ENCODE results near the gene RCCD1.
"Not testable (repeated sequence)": the region's sequence is repeated elsewhere in the genome, so short reads cannot be mapped to it uniquely, and the experiment has no call there.

Gene RCCD1

GRCh38 chr15:90918034-90918788 lies 36.5 kb upstream of the RCCD1 start:
- DNase-seq, result no peak

DNA sequence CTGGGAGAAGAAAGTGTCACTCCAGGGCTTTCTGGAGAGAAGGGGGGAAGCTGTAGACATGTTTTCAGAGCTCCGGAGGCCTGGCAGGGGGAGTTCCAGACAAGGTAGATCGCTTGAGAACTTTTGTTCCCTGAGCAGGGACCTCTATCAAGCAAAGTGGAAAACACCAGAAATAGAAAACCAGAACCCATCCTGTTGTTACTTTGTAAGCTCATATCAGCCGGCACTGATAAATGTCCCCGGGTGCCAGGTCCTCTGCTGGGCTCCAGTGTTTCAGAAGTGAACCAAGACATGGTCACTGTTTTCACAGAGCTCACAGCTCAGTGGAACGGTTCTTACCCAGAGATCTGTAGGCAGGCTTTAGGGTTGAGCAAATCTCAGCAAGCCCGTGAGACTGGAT lies 35.8 kb upstream of the RCCD1 start:
- no peak for DNase-seq

DNA sequence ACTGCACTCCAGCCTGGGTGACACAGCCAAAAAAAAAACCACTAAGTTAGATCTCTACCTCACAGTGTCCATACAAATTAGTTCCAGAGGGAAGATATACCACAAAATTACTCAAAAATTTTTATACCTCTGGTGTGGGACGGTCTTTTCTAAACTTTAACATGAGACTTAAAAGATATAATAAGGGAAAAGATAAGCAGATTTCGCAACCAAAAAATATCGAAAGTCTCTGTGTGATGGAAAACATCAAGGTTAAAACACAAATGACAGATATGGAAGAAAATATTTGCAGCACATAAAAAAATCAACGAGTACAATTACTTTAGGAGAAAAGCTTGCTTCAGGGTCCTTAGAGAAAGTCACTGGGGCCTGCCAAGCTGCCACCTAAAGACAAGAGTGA lies 32.8 kb upstream of the RCCD1 start:
- no peak for DNase-seq

DNA sequence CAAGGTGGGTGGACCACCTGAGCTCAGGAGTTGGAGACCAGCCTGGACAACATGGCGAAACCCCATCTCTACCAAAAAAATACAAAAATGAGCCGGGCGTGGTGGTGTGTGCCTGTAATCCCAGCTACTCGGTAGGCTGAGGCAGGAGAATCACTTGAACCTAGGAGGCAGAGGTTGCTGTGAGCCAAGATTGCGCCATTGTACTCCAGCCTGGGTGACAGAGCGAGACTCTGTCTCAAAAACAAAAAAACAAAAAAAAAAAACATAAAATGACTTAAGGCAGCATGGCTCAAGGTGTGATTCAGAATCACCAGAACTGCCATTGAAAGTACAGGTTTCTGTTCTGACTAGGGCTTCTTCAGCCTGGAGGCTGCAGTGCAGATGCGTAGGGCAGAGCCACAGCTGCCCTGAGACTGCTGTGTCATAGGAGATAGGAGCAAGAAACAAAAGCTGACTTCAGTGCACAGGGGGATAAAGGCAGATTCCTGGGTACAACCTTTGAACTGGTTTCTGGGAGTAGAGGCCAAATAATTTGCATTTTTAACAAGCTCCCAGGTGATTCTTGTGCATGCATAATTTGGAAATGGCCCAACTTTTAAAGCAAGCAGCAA lies 31.9 kb upstream of the RCCD1 start:
- not testable (repeated sequence) for DNase-seq

DNA sequence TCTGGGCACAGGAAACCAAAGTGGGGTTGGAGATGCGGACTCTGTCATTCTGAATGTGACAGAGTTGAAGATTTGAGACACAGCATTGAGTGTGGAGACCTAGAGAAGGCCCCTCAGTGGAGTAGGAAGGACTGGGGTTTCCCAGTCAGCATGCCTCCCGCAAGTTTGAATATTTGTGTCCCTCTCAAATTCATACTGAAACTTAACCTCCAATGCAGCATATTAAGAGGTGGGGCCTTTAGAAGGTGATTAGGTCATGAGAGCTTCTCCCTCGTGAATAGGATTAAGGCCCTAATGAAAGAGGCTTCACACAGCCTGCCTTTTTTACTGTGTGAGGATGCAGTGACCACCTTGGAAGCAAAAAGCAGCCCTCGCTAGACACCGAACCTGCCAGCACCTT lies 30.3 kb upstream of the RCCD1 start:
- DNase-seq, result no peak

DNA sequence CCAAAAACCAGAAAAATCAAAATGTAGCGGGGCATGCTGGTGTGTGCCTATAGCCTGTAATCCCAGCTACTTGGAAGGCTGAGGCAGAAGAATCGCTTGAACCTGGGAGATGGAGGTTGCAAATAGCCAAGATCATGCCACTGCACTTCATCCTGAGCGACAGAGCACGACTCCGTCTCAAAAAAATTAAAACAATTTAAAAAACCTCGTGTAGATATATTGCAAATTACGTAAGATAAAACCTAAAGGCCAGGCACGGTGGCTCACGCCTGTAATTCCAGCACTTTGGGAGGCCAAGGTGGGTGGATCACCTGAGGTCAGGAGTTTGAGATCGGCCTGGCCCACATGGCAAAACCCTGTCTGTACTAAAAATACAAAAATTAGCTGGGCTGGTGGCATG lies 27.9 kb upstream of the RCCD1 start:
- not testable (repeated sequence) for DNase-seq

DNA sequence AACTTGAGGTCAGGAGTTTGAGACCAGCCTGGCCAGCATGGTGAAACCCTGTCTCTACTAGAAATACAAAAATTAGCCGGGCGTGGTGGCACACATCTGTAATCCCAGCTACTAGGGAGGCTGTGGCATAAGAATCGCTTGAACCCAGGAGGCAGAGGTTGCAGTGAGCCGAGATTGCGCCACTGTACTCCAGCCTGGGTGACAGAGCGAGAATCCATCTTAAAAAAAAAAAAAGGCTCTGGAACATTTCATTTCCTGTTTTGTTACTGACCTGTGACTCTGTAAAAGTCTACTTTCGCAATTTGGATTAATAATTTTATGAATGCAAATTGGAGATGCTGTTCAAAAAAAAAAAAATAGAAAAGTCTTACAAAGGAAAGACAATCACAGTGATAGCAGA lies 26.6 kb upstream of the RCCD1 start:
- DNase-seq, result not testable (repeated sequence)

- DNase-seq, result no peak
These were observed 25.3 kb upstream of the RCCD1 start for GRCh38 chr15:90929246-90930019.

- DNase-seq, result no peak
These were observed 23.7 kb upstream of the RCCD1 start for GRCh38 chr15:90930861-90931574.

DNA sequence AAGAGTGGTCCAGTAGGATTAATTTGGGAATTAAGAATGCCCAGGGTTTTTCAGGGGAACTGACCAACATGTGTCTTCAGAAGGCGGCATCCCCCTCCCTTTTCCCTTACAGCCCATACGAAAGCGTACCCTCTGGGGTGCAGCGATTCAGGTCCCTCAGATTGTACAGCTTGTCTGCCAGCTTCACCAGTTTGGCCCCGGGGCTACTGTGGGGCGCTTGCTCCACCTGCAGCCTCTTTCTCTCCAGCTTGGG lies 23.2 kb upstream of the RCCD1 start:
- no peak for DNase-seq

DNA sequence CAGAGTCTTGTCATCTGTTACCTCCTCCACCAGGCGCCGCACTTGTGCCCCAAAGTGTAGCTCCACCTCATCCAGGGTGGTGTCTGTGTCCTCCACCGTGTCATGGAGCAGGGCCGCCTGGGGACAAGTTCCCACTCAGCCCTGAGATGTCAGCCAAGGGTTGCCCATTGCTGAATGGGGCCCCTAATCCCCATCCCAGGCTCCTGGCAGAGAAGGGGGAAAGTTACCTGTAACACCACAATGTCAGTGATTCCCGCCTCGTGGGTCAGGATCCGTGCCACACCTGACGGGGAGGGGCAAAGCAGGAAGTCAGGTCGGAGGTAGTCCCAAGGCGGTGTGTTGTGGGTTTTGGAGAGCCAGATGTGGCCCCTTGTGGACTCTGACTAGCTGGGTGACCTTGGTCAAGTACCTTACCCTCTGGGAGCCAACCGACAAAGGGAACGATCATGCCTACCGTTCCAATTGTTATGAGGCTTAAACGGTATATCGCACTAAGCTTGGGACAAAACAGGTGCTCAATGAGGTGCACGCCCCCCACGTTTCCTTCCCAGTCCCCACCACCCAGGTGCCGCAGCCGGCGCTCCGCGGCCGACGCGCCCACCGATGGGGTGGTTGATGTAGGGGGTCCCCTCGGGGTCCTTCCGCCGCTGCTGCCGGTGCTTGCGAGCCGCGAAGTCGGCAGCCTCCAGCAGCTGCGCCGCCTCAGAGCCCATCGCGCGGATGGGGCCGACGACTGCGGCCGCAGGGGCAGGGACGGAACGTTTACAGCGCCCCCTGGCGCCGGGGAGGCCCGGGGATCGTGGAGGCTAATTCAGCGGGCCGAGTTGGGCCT lies 22.6 kb upstream of the RCCD1 start, which contains the start of gene HDDC3:
HDDC3 (minus strand) TSS at position 722 of the 832 bp plus-strand sequence; CDS start at position 713, 9 bp downstream.
- DNase-seq, result peak; percentile 66

- no peak for DNase-seq
These were observed 22.1 kb upstream of the RCCD1 start for GRCh38 chr15:90932660-90932991.

GRCh38 chr15:90933301-90933700 lies 21.4 kb upstream of the RCCD1 start:
- DNase-seq, result no peak

GRCh38 chr15:90934256-90934948 lies 20.3 kb upstream of the RCCD1 start:
- DNase-seq, result peak; percentile 69

DNA sequence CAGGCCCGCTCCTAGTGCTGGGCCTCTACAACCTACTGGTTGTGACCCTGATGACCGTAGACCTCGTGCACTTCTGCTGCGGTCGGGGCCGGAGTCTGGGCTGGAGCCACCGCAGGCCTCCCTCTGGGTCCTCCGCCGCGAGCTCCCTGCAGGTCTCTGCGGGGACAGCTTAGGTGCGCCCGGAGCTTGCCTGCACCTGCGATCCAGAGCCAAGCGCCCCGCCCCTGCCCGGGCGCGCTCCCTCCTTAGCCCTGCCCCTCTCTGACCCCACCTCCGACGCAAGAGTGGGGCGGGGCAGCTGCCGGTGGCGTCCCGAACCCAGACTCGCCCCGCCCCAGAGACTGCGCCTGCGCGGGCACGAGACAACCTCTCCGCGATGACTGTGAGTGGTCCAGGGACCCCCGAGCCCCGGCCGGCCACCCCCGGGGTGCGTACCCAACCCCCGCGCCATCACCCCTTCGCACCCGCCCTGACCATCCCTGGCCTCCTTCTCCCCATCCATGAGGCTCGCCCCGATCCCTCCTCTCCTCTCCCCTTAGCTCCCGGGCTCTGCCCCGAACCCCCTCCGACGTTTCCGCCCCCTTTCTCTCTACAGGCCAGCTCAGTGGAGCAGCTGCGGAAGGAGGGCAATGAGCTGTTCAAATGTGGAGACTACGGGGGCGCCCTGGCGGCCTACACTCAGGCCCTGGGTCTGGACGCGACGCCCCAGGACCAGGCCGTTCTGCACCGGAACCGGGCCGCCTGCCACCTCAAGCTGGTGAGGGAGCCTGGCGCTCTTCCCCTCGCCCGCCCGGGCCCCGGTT lies 19.5 kb upstream of the RCCD1 start, which contains the start of gene UNC45A:
UNC45A (plus strand) TSS at position 337 of the 803 bp plus-strand sequence; CDS start at position 377, 40 bp downstream.
- DNase-seq, result peak; percentile 69

DNA sequence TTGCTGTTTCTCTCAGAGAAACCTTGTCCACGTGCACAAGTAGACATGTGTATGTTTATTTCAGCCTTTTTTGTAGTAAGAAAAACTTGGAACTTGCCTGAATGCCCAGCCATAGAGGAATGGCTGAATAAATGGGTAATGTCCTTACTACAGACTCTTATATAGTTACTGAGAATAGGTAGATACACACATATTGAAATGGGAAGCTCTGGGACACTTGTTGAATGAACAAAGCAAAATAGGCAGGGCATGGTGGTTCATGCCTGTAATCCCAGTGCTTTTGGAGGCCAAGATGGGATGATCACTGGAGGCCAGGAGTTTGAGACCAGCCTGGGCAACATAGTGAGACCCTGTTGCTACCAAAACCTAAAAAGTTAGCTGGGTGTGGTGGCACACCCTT lies 17.9 kb upstream of the RCCD1 start:
- no peak for DNase-seq

DNA sequence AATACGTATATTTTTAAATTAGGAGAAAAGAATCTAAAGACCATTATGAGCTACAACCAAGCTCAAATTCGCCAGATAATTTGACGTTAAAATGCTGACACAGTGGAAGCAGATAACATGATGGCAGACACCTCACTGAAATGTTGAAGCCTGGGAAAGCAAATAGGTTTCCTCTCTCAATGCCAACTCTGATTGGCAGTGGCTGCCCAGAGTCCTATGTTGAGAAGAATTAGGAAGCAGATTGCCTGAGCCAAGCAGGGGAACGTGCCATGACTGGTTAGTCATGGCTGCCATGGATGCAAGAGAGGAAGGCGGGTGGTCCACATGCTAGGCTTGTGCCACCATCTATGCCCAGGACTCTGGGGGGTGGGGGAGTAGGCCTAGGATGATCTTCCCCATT lies 16.4 kb upstream of the RCCD1 start:
- DNase-seq, result no peak

- no peak for DNase-seq
These were observed 14.9 kb upstream of the RCCD1 start for GRCh38 chr15:90939756-90940155.

DNA sequence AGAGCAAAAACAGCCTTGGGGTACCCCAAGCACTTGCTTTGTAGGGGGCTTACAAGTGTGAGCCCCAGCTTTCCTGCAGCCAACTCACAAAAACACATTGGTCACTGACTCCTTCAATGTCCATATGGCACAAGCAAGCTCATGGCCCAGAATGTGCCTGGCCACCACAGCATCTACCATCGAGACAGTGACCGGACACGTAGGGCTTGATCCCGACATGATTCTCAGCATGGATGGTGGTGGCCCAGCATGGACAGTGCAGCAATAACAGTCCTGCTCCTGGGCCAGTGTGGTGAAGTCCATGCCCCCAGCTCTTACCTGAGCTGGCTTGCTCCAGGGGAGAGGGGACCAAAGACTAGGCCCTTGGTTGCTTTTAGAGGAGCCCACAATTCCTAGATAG lies 13.6 kb upstream of the RCCD1 start:
- DNase-seq, result no peak

GRCh38 chr15:90942354-90943120 lies 12.1 kb upstream of the RCCD1 start:
- no peak for DNase-seq
